Chondrocyte (in vitro differentiated cells): ENCODE data around the gene CLRN3. TPM values are rescaled to one million over a fixed set of nuclear protein-coding genes. Genes with fewer than 3 reads are reported as not detected.

Experiments used
- DNase-seq: peaks from one replicate; pipeline ENCODE4 v3.0.0; 2021; ENCODE audit warnings: mixed read lengths, low spot score
- H3K27ac Mint-ChIP-seq: one replicate; pipeline ENCODE4 v1.8.0; 2021; ENCODE audit warnings: mild to moderate bottlenecking, moderate library complexity, mixed read lengths; ENCODE audit not compliant: unreplicated experiment
- H3K27me3 Mint-ChIP-seq: 2 replicates; pipeline ENCODE4 v1.8.0; 2021; ENCODE audit warnings: low read depth, mixed read lengths
- H3K36me3 Mint-ChIP-seq: 2 replicates; pipeline ENCODE4 v1.8.0; 2021; ENCODE audit warnings: low read depth, mixed read lengths
- H3K4me1 Mint-ChIP-seq: 2 replicates; pipeline ENCODE4 v1.8.0; 2021; ENCODE audit warnings: low read depth, mild to moderate bottlenecking, mixed read lengths
- H3K4me3 Mint-ChIP-seq: one replicate; pipeline ENCODE4 v1.8.0; 2021; ENCODE audit warnings: mild to moderate bottlenecking, moderate library complexity, mixed read lengths; ENCODE audit not compliant: unreplicated experiment
- H3K9me3 Mint-ChIP-seq: 2 replicates; pipeline ENCODE4 v1.8.0; 2021; ENCODE audit warnings: low read depth, mixed read lengths
- CTCF ChIP-seq: fragments of 200-600 bp; sonication (generic); IDR thresholded peaks from 2 replicates; pipeline ENCODE4 v1.5.0; 2021; ENCODE audit warnings: antibody characterized with exemption, mild to moderate bottlenecking, moderate library complexity
- total RNA-seq: library from RNA; stranded (reverse); gene quantifications from 3 replicates; pipeline ENCODE4 v1.2.1, GENCODE V29; 2021

Gene CLRN3
- total RNA-seq, 1 donor from 2014 or later: not detected

- H3K27ac Mint-ChIP-seq: no peak overlapping the region
- no peak overlapping the region for H3K4me3 Mint-ChIP-seq
- peaks cover 2% of the 10 kb centered on the region for H3K4me1 Mint-ChIP-seq
- H3K9me3 Mint-ChIP-seq: peaks cover 4% of the 10 kb centered on the region
- peaks cover 11% of the 10 kb centered on the region for H3K27me3 Mint-ChIP-seq
- no peaks in the 10 kb centered on the region for H3K36me3 Mint-ChIP-seq
- DNase-seq: no peak
- no peak for TF ChIP-seq CTCF
Measured at GRCh38 chr10:127854769-127855590, 37.8 kb downstream of the CLRN3 start.

- H3K27me3 Mint-ChIP-seq: peaks cover 15% of the 10 kb centered on the region
- H3K4me1 Mint-ChIP-seq: peaks cover 2% of the 10 kb centered on the region
- DNase-seq: no peak
- TF ChIP-seq CTCF: peak; percentile 87
- no peak overlapping the region for H3K27ac Mint-ChIP-seq
- H3K9me3 Mint-ChIP-seq: no peaks in the 10 kb centered on the region
- H3K4me3 Mint-ChIP-seq: no peak overlapping the region
- no peaks in the 10 kb centered on the region for H3K36me3 Mint-ChIP-seq
Measured at GRCh38 chr10:127853868-127854768, 38.6 kb downstream of the CLRN3 start.

- no peak for TF ChIP-seq CTCF
- DNase-seq: no peak
- H3K27me3 Mint-ChIP-seq: peaks cover 16% of the 10 kb centered on the region
- H3K4me3 Mint-ChIP-seq: no peak overlapping the region
- no peaks in the 10 kb centered on the region for H3K36me3 Mint-ChIP-seq
- no peaks in the 10 kb centered on the region for H3K9me3 Mint-ChIP-seq
- H3K4me1 Mint-ChIP-seq: peaks cover 2% of the 10 kb centered on the region
- no peak overlapping the region for H3K27ac Mint-ChIP-seq
Measured at GRCh38 chr10:127852456-127852855, 40.3 kb downstream of the CLRN3 start.

- Mint-ChIP-seq H3K4me3 (no peak overlapping the region), H3K9me3 (no peaks in the 10 kb centered on the region), H3K36me3 (no peaks in the 10 kb centered on the region), H3K27ac (no peak overlapping the region), H3K4me1 (peaks cover 2% of the 10 kb centered on the region), H3K27me3 (peaks cover 16% of the 10 kb centered on the region)
- no peak for TF ChIP-seq CTCF
- no peak for DNase-seq
Measured at GRCh38 chr10:127851661-127852194, 41.0 kb downstream of the CLRN3 start.

- H3K27ac Mint-ChIP-seq: no peak overlapping the region
Measured at GRCh38 chr10:127850944-127851343, 41.8 kb downstream of the CLRN3 start.

More at GRCh38 chr10:127850944-127851343, 41.8 kb downstream of the CLRN3 start:
- TF ChIP-seq CTCF: no peak
- H3K27me3 Mint-ChIP-seq: peaks cover 21% of the 10 kb centered on the region
- no peak overlapping the region for H3K4me3 Mint-ChIP-seq
- H3K36me3 Mint-ChIP-seq: no peaks in the 10 kb centered on the region
- peaks cover 2% of the 10 kb centered on the region for H3K4me1 Mint-ChIP-seq
- H3K9me3 Mint-ChIP-seq: no peaks in the 10 kb centered on the region
- DNase-seq: no peak
